GM21390 (cell line): ENCODE data around the gene ELMO1.

Experiments
- ATAC-seq: cut with Tn5 transposase; IDR thresholded peaks from one replicate; pipeline ENCODE4 v1.9.1; 2021; ENCODE audit not compliant: unreplicated experiment

ELMO1 gene

DNA sequence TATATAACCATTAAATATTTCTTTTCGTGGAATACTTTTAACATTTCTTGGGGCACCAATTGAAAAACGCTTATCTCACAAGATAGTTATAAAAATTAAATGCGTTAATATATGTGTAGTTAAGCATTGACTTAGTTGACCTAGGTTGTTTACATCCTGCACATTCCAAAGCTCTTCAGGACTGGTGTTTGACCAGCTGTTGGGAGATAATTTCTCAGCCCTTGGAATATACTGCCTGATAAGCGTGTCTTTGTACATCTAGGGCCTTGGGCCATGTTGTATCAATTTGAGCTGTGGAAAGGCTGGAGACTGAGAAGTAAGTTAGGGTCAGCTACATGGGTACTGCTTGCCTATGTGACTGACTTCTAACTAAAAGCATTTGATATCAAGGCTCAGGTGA, 634.4 kb downstream of the ELMO1 start:
- ATAC-seq, result no peak

- no peak for ATAC-seq
Observed at GRCh38 chr7:36811807-36812206, 636.9 kb downstream of the ELMO1 start.

DNA sequence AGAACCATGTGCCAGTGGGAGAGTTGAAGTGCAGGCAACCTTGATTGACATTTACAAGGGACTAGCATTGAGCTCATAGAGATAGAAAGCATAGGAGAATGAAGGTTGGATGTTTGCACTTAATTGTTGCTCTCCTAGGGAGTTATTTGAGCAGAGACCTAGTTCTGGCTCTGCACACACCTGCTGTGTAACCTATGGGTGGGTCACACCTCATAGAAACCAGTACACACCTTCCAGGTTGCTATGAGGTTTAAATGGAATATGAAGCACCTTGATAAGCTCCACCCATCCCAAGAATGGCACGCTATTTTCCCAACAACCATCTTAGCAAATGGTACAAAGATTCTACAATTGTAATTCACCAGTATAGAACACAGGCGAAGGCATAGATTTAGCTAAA, 638.2 kb downstream of the ELMO1 start:
- ATAC-seq, result no peak

DNA sequence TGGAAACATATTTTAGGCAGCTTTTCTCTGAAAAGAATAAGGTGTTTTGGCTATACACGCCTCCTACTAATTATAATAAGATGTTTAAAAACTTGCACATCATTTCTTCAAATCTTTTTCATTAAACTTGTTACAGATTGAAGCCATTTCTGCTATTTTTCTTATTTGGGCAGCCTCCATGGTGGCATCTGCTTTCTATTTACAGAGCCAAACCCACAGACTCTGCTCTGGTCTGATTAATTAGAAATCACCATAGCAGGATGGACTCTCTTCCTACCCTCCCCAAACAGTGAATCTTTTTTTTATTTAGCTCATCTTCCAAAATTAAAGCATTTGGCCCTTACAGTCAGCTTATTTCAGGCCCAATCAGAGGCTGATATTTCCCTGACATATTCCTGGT, 638.6 kb downstream of the ELMO1 start:
- no peak for ATAC-seq

DNA sequence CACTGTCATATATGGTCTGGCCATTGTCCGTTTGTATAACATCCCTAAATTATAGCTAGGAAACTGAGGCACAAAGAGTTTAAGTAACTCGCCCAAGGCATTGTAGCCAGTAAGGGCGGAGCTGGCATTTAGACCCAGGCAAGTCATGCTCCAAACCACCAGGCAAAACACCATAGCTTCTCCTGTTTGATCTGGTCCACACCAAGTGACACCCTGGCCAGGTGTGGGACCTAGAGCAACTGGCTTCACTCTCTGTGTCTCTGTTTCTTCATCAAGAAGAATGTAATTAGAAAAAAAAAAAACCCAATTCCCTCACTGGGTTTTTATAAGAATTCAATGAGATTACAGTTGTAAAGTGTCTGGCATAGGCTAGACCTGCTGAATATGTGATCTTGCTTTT, 639.2 kb downstream of the ELMO1 start:
- no peak for ATAC-seq

GRCh38 chr7:36809086-36809485, 639.6 kb downstream of the ELMO1 start:
- no peak for ATAC-seq

- no peak for ATAC-seq
Observed at GRCh38 chr7:36806891-36807290, 641.8 kb downstream of the ELMO1 start.
